ENCODE measurements around the gene C6orf47. TPM values are rescaled to one million over a fixed set of nuclear protein-coding genes. Genes with fewer than 3 reads are reported as not detected.

The C6orf47 gene
- total RNA-seq, 1 experiment from 2014 or later, result 22.4 TPM

DNA sequence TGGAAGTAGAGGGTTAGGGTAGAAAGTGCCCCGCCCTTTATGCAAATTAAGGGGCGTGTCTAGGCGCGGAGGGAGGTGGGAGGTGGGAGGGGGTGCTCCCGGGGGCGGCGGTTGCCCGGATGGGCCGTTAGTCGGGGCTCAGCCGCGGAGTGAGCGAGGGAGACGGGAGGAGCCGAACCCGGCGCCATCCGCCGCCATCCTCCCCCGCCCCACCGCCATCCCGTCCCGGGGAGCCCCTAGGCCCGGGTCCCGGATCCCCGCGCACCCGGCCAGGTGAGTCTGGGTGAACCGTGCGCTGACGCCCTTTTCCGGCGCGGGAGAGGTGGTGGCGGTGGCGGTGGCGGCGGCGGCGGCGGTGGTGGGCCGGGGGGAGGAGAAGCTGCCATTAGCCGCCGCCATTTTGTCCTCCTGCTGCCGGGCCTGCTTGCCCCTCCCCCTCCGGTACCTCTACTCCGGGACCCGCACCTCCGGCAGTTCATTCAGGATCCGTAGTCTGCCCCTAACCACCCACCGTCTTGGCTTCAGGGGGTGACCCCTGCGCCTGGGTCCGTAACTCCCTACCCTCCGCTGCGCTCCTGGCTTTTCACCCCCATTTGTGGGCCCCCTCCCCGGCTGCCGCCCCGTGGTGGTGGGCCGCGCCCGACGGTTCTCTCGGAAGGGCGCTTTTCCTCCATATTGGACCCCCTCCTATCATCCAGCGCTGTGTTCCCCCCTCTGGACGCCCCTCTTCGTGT is 39.8 kb downstream of the C6orf47 start, which contains the start of gene PRRC2A:
Gene PRRC2A (plus strand): TSS at position 130 of the 734 bp plus-strand sequence. CDS start 2,075 bp downstream, outside the sequence.
- Histone ChIP-seq H3K27me3 (ENCODE audit: control insufficient read depth, insufficient read depth, low read length) (no peaks in the 10 kb centered on the region), H3K27ac (ENCODE audit: low read length) (peak within 1 kb of the TSS; percentile 100), H3K36me3 (ENCODE audit: control insufficient read depth, insufficient read depth, low read length) (peaks cover 22% of the 10 kb centered on the region), H3K4me1 (ENCODE audit: control insufficient read depth, insufficient read depth, low read length) (peaks cover 12% of the 10 kb centered on the region), H3K9me3 (ENCODE audit: control insufficient read depth, insufficient read depth, low read depth, low read length) (no peaks in the 10 kb centered on the region), H3K4me3 (ENCODE audit: low read depth in 2 of 2, low read length in 2 of 2) (peak within 1 kb of the TSS; percentile 83 to 84)
- no TSS peak for BruUV-seq (replicated peaks)
- CTCF ChIA-PET, result interaction anchor here (0.6 kb wide), 1 partner anchor 85 kb away, joined by 3 read pairs; no protein-coding TSS in a partner anchor
- no peak for DNase-seq (ENCODE audit: low read depth, low spot score)
- in situ Hi-C loops (cut with HindIII; ENCODE audit: low pct_unique_long_range_greater_than_20kb, low sequenced_read_pairs), result no loop called here
- POLR2A ChIA-PET, result no interaction called here
- TF ChIP-seq, protein P1, sequence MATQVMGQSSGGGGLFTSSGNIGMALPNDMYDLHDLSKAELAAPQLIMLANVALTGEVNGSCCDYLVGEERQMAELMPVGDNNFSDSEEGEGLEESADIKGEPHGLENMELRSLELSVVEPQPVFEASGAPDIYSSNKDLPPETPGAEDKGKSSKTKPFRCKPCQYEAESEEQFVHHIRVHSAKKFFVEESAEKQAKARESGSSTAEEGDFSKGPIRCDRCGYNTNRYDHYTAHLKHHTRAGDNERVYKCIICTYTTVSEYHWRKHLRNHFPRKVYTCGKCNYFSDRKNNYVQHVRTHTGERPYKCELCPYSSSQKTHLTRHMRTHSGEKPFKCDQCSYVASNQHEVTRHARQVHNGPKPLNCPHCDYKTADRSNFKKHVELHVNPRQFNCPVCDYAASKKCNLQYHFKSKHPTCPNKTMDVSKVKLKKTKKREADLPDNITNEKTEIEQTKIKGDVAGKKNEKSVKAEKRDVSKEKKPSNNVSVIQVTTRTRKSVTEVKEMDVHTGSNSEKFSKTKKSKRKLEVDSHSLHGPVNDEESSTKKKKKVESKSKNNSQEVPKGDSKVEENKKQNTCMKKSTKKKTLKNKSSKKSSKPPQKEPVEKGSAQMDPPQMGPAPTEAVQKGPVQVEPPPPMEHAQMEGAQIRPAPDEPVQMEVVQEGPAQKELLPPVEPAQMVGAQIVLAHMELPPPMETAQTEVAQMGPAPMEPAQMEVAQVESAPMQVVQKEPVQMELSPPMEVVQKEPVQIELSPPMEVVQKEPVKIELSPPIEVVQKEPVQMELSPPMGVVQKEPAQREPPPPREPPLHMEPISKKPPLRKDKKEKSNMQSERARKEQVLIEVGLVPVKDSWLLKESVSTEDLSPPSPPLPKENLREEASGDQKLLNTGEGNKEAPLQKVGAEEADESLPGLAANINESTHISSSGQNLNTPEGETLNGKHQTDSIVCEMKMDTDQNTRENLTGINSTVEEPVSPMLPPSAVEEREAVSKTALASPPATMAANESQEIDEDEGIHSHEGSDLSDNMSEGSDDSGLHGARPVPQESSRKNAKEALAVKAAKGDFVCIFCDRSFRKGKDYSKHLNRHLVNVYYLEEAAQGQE (IDR thresholded peaks at IDR 0.05; ENCODE audit: insufficient read depth in 1 of 2, low read depth in 2 of 2, low read length in 1 of 2), result no peak
- 0 out of 2 replicates have a peak, but pooled peaks have one; percentile 81 for TF ChIP-seq SIN3A (IDR thresholded peaks at IDR 0.05; ENCODE audit: borderline replicate concordance, insufficient read depth, low read depth, low read length)
- TF ChIP-seq, protein P2, sequence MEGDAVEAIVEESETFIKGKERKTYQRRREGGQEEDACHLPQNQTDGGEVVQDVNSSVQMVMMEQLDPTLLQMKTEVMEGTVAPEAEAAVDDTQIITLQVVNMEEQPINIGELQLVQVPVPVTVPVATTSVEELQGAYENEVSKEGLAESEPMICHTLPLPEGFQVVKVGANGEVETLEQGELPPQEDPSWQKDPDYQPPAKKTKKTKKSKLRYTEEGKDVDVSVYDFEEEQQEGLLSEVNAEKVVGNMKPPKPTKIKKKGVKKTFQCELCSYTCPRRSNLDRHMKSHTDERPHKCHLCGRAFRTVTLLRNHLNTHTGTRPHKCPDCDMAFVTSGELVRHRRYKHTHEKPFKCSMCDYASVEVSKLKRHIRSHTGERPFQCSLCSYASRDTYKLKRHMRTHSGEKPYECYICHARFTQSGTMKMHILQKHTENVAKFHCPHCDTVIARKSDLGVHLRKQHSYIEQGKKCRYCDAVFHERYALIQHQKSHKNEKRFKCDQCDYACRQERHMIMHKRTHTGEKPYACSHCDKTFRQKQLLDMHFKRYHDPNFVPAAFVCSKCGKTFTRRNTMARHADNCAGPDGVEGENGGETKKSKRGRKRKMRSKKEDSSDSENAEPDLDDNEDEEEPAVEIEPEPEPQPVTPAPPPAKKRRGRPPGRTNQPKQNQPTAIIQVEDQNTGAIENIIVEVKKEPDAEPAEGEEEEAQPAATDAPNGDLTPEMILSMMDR (IDR thresholded peaks at IDR 0.05), result no peak
- no peak; the same call in 1 of the 2 replicates for TF ChIP-seq TCF7L2 (IDR thresholded peaks at IDR 0.05; ENCODE audit: low read depth, low read length)
- no peak; the same call in 1 of the 2 replicates for TF ChIP-seq POLR2AphosphoS5 (IDR thresholded peaks at IDR 0.05; ENCODE audit: low read depth, low read length)
- ATAC-seq, result peak; percentile 85
- intact Hi-C loops (cut with micrococcal nuclease; ENCODE audit: unreplicated experiment), result loop anchor here (1.0 kb wide), 1 partner anchor 10 kb away; no protein-coding TSS in a partner anchor

DNA sequence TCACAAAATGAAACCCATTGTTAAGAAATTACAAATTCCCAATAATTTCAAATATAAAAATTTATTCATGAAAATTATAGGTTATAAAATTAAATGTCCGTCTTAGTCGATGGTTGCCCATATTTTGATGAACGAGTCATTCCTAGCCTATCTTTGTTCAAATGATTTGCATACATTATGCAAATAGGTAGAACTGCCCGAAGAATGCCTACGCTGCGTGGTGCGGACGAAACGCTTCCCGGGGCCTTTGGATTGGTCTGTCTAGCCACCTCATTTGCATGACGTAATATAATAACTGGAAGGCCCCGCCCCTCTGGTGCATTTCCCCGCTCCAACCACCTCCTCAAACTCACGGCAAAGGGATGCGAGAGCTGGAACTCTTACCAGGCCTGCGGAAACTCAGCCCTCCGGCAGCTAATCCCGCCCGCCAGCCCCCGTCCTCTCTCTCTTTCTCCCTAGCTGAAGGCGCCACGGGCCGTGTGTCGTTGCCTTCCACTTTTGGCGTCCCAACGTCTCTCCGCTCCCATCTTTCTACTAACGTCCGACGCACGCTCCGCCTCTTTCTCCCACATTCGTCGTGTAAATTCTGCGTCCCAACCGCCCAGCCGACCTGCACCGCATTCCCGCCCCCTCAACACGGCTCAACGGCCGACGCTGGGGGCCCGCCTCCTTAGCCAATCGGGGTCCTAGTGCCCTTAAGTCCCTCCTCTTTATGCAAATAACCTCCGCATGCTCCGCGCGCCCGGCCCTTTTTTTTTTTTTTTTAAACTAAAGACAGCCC is 40.6 kb downstream of the C6orf47 start:
- in situ Hi-C loops (cut with HindIII; ENCODE audit: low pct_unique_long_range_greater_than_20kb, low sequenced_read_pairs), result no loop called here
- CTCF ChIA-PET, result no interaction called here
- POLR2A ChIA-PET, result no interaction called here
- peak overlapping the region; percentile 58 to 76 for H3K4me3 ChIP-seq (ENCODE audit: low read depth in 2 of 2, low read length in 2 of 2)
- peak; percentile 93 for ATAC-seq
- H3K36me3 ChIP-seq (ENCODE audit: control insufficient read depth, insufficient read depth, low read length), result peaks cover 15% of the 10 kb centered on the region
- TF ChIP-seq, protein P2 (IDR thresholded peaks at IDR 0.05), result no peak
- peak; percentile 89 for TF ChIP-seq POLR2AphosphoS5 (IDR thresholded peaks at IDR 0.05; ENCODE audit: low read depth, low read length)
- TF ChIP-seq TCF7L2 (IDR thresholded peaks at IDR 0.05; ENCODE audit: low read depth, low read length), result no peak; the same call in 1 of the 2 replicates
- 0 out of 2 replicates have a peak, but pooled peaks have one; percentile 71 for TF ChIP-seq SIN3A (IDR thresholded peaks at IDR 0.05; ENCODE audit: borderline replicate concordance, insufficient read depth, low read depth, low read length)
- TF ChIP-seq, protein P1 (IDR thresholded peaks at IDR 0.05; ENCODE audit: insufficient read depth in 1 of 2, low read depth in 2 of 2, low read length in 1 of 2), result no peak
- H3K27ac ChIP-seq (ENCODE audit: low read length), result peak overlapping the region; percentile 92
- TSS peak; percentile 100 for BruUV-seq (replicated peaks)
- peaks cover 12% of the 10 kb centered on the region for H3K4me1 ChIP-seq (ENCODE audit: control insufficient read depth, insufficient read depth, low read length)
- peak; percentile 95 for DNase-seq (ENCODE audit: low read depth, low spot score)
- intact Hi-C loops (cut with micrococcal nuclease; ENCODE audit: unreplicated experiment), result no loop called here
- no peaks in the 10 kb centered on the region for H3K27me3 ChIP-seq (ENCODE audit: control insufficient read depth, insufficient read depth, low read length)
- H3K9me3 ChIP-seq (ENCODE audit: control insufficient read depth, insufficient read depth, low read depth, low read length), result no peaks in the 10 kb centered on the region

Data from Panc1 (cell line).